ENCODE results near the gene CNTNAP5. TPM values are rescaled to one million over a fixed set of nuclear protein-coding genes. Genes with fewer than 3 reads are reported as not detected.

CNTNAP5 gene
- total RNA-seq (2021; ENCODE audit: unreplicated experiment) = not detected
- polyA plus RNA-seq (2012; ENCODE audit: insufficient read length) = not detected
- Bru-seq, nascent RNA = percentile 0 among the genes with signal in this experiment
- percentile 1 among the genes with signal in this experiment for BruChase-seq, experiment 1, labeled RNA remaining after a 2-hour chase
- BruChase-seq, experiment 2, labeled RNA remaining after a 6-hour chase = percentile 1 among the genes with signal in this experiment
- long read RNA-seq = 0 reads

DNA sequence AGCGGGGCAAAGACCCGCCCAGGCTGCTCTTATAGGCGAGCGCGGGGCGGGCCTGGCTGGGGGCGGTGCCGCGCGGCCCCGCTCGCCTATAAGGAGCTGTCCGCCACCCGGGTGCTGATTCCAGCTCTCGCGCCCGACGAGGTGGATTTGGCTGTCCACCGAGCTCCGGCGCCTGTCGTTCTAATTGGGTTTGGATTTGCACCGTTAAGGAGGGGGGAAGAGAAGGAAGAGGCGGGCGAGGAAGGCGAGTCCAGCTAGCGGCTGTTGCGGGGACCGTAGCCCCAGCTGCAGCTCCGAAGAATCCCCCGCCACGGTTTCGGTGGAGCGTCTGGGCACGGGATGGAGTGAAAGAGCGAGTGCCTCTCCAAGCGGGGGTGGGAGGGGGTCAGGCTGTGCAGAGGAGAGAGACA is at the start of gene CNTNAP5:
Gene CNTNAP5 (plus strand): TSS at position 117 of the 410 bp plus-strand sequence. CDS start 364 bp downstream, outside the sequence.
- intact Hi-C loops (cut with micrococcal nuclease; ENCODE audit: unreplicated experiment) = loop anchor here (5.0 to 10.0 kb wide), 2 partner anchors 787 to 1450 kb away; no protein-coding TSS in a partner anchor
- DNase-seq (ENCODE audit: low read depth, low spot score) = no peak
- no peak for ATAC-seq
- no peak for TF ChIP-seq SIN3A (IDR thresholded peaks at IDR 0.05; ENCODE audit: borderline replicate concordance, insufficient read depth, low read depth, low read length)
- TF ChIP-seq, protein P1, sequence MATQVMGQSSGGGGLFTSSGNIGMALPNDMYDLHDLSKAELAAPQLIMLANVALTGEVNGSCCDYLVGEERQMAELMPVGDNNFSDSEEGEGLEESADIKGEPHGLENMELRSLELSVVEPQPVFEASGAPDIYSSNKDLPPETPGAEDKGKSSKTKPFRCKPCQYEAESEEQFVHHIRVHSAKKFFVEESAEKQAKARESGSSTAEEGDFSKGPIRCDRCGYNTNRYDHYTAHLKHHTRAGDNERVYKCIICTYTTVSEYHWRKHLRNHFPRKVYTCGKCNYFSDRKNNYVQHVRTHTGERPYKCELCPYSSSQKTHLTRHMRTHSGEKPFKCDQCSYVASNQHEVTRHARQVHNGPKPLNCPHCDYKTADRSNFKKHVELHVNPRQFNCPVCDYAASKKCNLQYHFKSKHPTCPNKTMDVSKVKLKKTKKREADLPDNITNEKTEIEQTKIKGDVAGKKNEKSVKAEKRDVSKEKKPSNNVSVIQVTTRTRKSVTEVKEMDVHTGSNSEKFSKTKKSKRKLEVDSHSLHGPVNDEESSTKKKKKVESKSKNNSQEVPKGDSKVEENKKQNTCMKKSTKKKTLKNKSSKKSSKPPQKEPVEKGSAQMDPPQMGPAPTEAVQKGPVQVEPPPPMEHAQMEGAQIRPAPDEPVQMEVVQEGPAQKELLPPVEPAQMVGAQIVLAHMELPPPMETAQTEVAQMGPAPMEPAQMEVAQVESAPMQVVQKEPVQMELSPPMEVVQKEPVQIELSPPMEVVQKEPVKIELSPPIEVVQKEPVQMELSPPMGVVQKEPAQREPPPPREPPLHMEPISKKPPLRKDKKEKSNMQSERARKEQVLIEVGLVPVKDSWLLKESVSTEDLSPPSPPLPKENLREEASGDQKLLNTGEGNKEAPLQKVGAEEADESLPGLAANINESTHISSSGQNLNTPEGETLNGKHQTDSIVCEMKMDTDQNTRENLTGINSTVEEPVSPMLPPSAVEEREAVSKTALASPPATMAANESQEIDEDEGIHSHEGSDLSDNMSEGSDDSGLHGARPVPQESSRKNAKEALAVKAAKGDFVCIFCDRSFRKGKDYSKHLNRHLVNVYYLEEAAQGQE (IDR thresholded peaks at IDR 0.05; ENCODE audit: insufficient read depth in 1 of 2, low read depth in 2 of 2, low read length in 1 of 2) = peak; percentile 38 to 50; a peak in 1 of 4 replicates
- no peaks in the 10 kb centered on the region for H3K36me3 ChIP-seq (ENCODE audit: control insufficient read depth, insufficient read depth, low read length)
- CTCF ChIA-PET = no interaction called here
- in situ Hi-C loops (cut with HindIII; ENCODE audit: low pct_unique_long_range_greater_than_20kb, low sequenced_read_pairs) = no loop called here
- POLR2A ChIA-PET = no interaction called here
- BruUV-seq (replicated peaks) = no TSS peak
- H3K4me1 ChIP-seq (ENCODE audit: control insufficient read depth, insufficient read depth, low read length) = no peaks in the 10 kb centered on the region
- no peak within 1 kb of the TSS for H3K27ac ChIP-seq (ENCODE audit: low read length)
- no peak within 1 kb of the TSS for H3K4me3 ChIP-seq (ENCODE audit: low read depth in 2 of 2, low read length in 2 of 2)
- no peaks in the 10 kb centered on the region for H3K27me3 ChIP-seq (ENCODE audit: control insufficient read depth, insufficient read depth, low read length)
- H3K9me3 ChIP-seq (ENCODE audit: control insufficient read depth, insufficient read depth, low read depth, low read length) = no peaks in the 10 kb centered on the region

DNA sequence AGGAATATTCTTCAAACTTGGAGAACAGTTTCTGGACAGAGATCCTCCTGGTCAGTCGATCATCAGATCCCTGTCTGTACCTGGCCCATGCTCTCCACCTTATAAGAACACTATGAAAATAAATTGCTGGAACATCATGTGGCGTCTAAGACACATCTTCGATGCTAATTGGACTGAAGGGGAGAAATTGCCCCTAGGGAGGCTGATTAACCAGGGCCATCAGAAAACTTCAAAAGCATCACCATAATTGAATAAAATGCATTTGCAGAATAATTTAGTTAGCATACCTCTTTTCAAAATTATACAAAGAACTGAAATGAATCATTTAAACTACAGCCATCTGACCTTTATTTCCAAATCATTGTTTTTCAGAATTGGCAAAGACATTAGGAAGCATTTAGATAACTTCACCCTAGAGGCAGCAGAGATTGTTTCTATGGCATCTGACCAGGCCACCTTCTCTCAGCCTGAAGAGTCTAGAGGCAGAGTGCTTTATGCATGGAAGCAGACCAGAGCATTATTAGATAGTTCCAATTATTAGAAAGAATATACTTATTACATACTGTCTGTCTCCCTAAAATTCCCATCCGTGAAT is 48.9 kb upstream of the CNTNAP5 start:
- intact Hi-C loops (cut with micrococcal nuclease; ENCODE audit: unreplicated experiment) (no loop called here), in situ Hi-C loops (cut with HindIII; ENCODE audit: low pct_unique_long_range_greater_than_20kb, low sequenced_read_pairs) (no loop called here)
- TF ChIP-seq TCF7L2 (IDR thresholded peaks at IDR 0.05; ENCODE audit: low read depth, low read length) (no peak), SIN3A (IDR thresholded peaks at IDR 0.05; ENCODE audit: borderline replicate concordance, insufficient read depth, low read depth, low read length) (no peak), POLR2AphosphoS5 (IDR thresholded peaks at IDR 0.05; ENCODE audit: low read depth, low read length) (no peak)
- TF ChIP-seq, protein P1 (IDR thresholded peaks at IDR 0.05; ENCODE audit: insufficient read depth in 1 of 2, low read depth in 2 of 2, low read length in 1 of 2) = no peak
- TF ChIP-seq, protein P2, sequence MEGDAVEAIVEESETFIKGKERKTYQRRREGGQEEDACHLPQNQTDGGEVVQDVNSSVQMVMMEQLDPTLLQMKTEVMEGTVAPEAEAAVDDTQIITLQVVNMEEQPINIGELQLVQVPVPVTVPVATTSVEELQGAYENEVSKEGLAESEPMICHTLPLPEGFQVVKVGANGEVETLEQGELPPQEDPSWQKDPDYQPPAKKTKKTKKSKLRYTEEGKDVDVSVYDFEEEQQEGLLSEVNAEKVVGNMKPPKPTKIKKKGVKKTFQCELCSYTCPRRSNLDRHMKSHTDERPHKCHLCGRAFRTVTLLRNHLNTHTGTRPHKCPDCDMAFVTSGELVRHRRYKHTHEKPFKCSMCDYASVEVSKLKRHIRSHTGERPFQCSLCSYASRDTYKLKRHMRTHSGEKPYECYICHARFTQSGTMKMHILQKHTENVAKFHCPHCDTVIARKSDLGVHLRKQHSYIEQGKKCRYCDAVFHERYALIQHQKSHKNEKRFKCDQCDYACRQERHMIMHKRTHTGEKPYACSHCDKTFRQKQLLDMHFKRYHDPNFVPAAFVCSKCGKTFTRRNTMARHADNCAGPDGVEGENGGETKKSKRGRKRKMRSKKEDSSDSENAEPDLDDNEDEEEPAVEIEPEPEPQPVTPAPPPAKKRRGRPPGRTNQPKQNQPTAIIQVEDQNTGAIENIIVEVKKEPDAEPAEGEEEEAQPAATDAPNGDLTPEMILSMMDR (IDR thresholded peaks at IDR 0.05) = no peak
- Histone ChIP-seq H3K9me3 (ENCODE audit: control insufficient read depth, insufficient read depth, low read depth, low read length) (no peaks in the 10 kb centered on the region), H3K27me3 (ENCODE audit: control insufficient read depth, insufficient read depth, low read length) (no peaks in the 10 kb centered on the region), H3K36me3 (ENCODE audit: control insufficient read depth, insufficient read depth, low read length) (no peaks in the 10 kb centered on the region), H3K4me3 (ENCODE audit: low read depth in 2 of 2, low read length in 2 of 2) (no peak overlapping the region), H3K27ac (ENCODE audit: low read length) (no peak overlapping the region), H3K4me1 (ENCODE audit: control insufficient read depth, insufficient read depth, low read length) (no peaks in the 10 kb centered on the region)
- no peak for ATAC-seq
- BruUV-seq (replicated peaks) = no TSS peak
- ChIA-PET CTCF (no interaction called here), POLR2A (no interaction called here)
- no peak for DNase-seq (ENCODE audit: low read depth, low spot score)
